HG02623 (cell line): ENCODE measurements around the gene LIN7B.
"Not testable (repeated sequence)": the region's sequence is repeated elsewhere in the genome, so short reads cannot be mapped to it uniquely, and the experiment has no call there.

Experiments
- ATAC-seq: cut with Tn5 transposase; IDR thresholded peaks from one replicate; pipeline ENCODE4 v1.9.1; 2021; ENCODE audit warnings: moderate library complexity; ENCODE audit not compliant: unreplicated experiment

The LIN7B gene

DNA sequence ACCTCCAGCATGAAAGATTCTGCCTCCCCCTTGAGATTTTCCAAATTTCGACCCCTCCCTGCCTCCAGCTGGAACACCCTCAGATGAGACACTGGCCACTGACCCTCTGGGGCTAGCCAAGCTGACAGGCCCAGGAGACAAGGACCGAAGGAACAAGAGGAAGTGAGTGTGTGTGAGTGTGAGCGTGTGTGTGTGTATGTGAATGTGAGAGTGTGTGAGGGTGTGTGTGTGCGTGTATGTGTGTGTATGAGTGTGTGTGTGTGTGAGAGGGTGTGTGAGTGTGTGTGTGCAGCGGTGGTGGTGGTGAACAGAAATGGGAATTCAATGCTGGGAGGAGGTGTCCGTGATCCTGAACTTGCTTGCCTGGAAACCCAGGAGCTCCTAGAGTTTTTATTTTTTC lies 27.2 kb downstream of the LIN7B start:
- ATAC-seq, result no peak

DNA sequence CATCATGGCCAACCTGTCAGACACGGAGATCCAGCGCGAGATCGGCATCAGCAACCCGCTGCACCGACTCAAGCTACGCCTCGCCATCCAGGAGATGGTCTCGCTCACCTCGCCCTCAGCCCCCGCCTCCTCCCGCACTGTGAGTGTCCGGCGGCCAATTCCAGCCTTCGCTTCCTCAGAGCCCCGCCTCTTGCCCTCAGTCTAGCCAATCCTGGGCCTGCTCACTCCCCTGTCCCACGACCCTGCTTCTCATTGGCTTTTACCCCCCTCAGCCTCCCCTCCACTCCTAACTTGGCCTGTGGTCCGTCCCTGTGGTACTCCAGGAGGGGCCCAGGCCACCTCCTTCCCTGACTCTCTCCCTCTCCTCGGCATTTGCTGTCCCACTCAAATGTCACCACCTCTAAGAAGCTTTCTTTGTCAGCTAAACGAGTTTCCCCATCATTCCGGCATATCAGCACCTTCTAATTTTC lies 28.7 kb downstream of the LIN7B start:
- no peak for ATAC-seq

DNA sequence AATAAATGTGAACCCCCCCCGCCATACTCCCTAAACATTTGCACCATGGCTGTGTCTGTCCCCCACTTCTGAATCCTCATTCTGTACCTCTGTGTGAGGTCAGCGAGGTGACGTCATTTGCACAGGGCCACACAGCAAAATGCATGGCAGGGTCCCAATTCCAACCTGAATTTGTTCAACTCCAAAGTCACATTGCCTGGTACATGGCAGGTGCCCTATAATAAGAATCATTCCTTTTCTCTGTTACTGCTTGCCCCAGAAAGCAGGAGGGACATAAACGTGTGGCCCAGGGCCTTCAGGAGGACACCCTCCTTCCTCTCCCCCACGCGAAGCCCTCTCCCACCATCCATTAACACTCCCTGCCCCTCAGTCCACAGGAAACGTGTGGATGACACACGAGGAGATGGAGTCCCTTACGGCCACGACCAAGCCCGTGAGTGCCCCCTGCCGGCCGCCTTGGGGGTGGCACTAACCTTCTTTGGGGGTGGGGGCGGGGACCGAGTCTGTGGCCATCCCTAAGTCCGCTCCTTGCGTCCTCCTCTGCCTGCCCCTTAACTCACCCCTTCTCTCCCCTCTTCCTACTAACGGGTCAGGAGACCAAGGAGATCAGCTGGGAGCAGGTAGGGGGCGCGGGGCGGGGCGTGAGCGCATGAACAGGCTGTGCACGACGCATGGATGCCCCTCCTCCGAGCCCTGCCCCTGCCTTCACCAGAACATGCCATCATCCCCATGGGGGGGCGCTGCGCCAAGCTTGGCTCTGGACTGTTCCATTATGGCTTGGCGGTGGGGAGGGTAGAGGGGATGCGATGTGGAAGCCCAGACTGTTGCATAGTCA lies 31.6 kb downstream of the LIN7B start:
- ATAC-seq, result no peak

DNA sequence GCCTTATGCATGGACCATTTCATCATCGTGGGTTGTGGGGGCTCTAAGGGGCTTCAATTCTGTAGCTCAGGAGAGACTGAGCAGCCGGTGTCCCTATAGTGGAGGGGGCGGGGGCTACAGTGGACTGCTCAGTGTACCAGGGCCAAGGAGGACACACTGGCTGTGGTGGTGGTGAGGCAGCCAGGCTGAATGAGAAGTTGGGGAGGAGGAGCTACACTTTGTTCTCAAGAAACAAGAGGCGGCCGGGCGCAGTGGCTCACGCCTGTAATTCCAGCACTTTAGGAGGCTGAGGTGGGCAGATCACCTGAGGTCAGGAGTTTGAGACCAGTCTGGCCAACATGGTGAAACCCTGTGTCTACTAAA lies 32.2 kb downstream of the LIN7B start:
- not testable (repeated sequence) for ATAC-seq

GRCh38 chr19:49148044-49148682 lies 34.0 kb downstream of the LIN7B start:
- ATAC-seq, result no peak

DNA sequence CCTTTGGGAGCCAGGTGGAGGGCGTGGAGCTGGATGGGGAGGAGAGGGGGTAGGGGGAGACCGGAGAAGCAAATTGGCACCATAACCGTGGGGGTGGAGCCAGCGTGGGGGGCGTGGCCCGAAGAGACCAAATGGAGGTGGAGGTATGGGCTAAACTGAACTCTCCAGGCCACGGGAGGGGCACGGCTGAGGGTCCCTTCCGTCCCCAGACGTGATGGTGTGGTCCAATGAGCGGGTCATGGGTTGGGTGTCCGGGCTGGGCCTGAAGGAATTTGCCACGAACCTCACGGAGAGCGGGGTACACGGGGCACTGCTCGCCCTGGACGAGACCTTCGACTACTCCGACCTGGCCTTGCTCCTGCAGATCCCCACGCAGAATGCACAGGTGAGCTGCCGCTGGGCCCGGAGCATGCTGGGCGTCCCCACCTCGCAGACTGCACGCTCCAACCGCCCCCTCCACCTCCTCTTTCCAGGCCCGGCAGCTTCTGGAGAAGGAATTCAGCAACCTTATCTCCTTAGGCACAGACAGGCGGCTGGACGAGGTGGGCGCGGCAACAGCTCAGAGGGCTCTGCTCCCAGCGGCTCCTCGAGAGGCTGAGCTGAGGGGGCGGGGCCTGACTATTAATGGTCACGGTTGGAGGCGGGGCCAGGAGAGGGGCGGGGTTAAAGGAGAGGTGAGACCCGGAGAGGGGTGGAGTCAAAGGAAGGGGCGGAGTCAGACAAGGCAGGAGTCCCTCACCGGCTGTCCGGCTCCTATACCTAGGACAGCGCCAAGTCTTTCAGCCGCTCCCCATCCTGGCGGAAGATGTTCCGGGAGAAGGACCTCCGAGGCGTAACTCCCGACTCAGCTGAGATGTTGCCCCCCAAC lies 34.8 kb downstream of the LIN7B start:
- no peak for ATAC-seq

GRCh38 chr19:49149652-49150105 lies 35.5 kb downstream of the LIN7B start:
- ATAC-seq, result no peak

GRCh38 chr19:49150106-49150943 lies 36.2 kb downstream of the LIN7B start:
- ATAC-seq, result no peak

DNA sequence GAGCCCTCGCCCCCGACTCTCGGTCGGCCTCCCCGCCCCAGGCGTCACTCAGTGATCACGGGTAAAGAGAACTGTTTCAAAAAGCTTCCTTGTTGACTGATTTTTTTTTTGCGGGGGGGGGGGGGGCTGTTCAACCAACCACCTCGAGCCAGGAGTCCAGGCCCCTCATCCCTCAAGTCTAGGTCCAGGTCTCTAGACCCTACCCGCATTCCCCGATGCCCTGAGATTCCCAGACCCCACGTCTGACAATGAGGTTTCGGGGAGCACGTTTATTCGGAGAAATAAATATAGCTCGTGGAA lies 36.7 kb downstream of the LIN7B start:
- ATAC-seq, result no peak

DNA sequence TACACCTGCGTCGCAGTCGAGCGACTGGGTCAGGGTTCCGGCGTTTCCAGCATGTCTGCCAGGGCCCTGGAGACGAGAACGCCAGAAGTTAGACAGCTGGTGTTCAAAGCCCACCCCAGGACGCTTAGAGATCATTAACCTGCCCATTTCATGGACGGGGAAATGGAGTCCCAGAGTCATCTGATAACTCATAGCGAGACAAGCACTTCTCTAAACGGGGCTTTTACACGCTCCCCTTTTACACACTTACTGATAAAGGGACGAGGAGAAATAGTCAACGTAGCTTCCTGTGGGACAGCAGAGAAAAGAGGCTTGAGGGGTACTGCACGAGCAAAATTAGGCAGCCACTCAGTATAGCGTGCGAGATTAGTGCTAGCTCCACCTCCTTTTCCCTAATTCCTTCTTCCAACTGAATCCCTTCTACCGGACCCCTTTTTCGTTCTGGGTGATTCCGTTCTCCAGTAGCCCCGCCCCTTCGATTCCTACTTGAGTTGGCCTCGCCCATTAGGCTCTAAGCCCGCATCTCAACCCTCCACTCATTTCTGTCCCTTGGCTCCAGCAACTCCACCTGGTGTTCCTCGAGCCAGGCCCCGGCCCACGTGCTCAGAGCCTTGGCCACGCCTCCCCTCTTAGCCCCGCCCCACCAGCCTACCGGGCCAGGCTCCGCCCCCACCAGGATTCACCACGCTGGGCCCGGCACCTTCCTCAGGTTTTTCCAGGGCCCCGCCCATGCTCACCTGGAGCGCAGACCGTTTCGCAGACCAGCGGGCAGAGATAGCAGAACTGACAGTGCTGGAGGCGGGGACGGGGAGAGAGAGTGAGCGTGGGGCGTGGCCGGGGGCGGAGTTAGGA lies 37.3 kb downstream of the LIN7B start:
- ATAC-seq, result no peak

- ATAC-seq, result no peak
Observed at GRCh38 chr19:49152119-49152550, 38.0 kb downstream of the LIN7B start.

DNA sequence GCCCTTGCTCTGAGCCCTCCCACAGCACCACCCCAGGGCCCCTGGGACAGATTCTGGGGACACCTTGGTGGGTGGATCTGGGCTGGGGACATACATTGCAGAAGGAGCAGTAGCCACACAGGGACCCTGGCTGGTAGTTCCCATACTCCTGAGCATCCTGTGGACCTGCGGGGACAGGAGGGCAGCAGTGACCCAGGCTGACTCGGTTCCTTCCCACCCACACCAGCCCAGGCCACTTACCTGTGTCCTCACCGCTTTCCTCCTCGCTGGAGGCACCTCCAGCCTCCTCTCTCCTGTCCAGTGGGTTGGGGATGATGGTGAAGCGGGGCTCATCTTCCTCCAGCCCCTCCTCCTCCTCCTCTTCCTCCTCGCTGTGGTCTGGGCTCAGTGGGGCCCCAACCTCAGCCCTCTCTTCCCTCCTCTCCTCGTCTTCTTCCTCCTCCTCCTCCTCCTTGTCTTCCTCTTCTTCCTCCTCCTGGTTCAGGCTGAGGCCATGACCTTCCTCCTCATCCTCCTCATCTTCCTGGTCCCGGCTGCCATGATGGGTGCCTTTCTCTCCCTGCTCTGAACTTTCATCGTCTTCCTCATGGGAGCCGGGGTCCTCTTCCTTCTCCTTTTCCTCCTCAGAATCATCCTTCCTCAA lies 39.1 kb downstream of the LIN7B start:
- no peak for ATAC-seq

- no peak for ATAC-seq
Observed at GRCh38 chr19:49154279-49154678, 40.1 kb downstream of the LIN7B start.

GRCh38 chr19:49155005-49155819 lies 41.0 kb downstream of the LIN7B start, which contains the start of gene HRC:
TSS of gene HRC (minus strand) at chr19:49155396. CDS start at chr19:49155237, 159 bp downstream.
- no peak for ATAC-seq

DNA sequence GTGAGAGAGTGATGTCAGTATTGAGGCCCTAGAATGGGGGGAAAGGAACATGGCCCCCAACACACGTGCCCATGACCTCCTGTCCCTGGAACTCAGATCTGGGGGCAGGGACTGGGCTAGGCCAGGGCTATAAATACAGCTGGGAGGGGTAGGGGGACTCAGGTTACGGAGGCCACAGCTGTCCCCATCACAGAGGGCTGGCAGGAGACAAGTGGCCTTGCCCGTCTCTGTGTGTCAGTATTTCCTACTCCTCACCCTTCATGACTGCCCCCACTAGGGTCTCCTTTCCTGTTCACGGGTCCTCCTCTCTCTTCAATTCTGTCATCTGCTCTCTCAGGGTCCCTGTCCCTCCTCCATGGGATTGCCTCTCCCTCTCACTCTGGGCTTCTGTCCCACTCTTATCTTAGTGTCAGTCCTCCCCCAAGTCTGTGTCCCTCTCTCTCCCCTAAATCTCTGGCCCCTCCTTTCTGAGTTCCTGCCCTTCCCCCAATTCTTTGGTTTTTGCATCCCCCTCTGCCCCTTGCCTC lies 41.7 kb downstream of the LIN7B start:
- no peak for ATAC-seq

GRCh38 chr19:49157445-49158224 lies 43.5 kb downstream of the LIN7B start, which contains the start of gene TRPM4:
TSS of gene TRPM4 (plus strand) at chr19:49157792. CDS start at chr19:49157867, 75 bp downstream.
- ATAC-seq, result no peak
